IMR-90 (cell line): ENCODE data around the gene NPR2. TPM values are rescaled to one million over a fixed set of nuclear protein-coding genes. Genes with fewer than 3 reads are reported as not detected.
A peak's percentile ranks its signal among the peaks of the same experiment; 100 is the strongest.

Experiments
- ATAC-seq: fragments of 200-7000 bp; cut with Tn5 transposase; 2 replicates; pipeline ENCODE4 v1.9.1; 2020; ENCODE audit warnings: low read depth, mild to moderate bottlenecking, moderate library complexity
- BruUV-seq: library from RNA; stranded (reverse); fragments of 400-500 nt; replicated peaks from 2 replicates; lab custom pipeline; 2021; lab: Mats Ljungman, UMichigan
- CTCF ChIA-PET: fragments of 300-600 bp; formaldehyde crosslinking; extraction: SDS; loops from one replicate; lab custom pipeline; 2021; ENCODE audit warnings: antibody characterized with exemption; lab: Yijun Ruan, JAX
- POLR2A ChIA-PET: fragments of 300-600 bp; sonication (Branson Sonifier 250); formaldehyde crosslinking; loops from one replicate; lab custom pipeline; 2022; ENCODE audit warnings: antibody characterized with exemption; ENCODE audit not compliant: unreplicated experiment; lab: Charles Lee
- DNase-seq: peaks from one replicate; pipeline ENCODE4 v3.0.0; 2013
- H2AFZ ChIP-seq: replicated peaks from 2 replicates; pipeline ENCODE3; 2013; ENCODE audit warnings: low read length, mild to moderate bottlenecking; ENCODE audit not compliant: poor library complexity
- H2AK5ac ChIP-seq: 2 replicates; pipeline ENCODE4 v1.6.1; 2013; ENCODE audit warnings: low read depth, low read length, inconsistent platforms
- H2AK9ac ChIP-seq: replicated peaks from 2 replicates; pipeline ENCODE3; 2013; ENCODE audit warnings: mild to moderate bottlenecking, low read depth, low read length, moderate library complexity; ENCODE audit not compliant: poor library complexity
- H2BK120ac ChIP-seq: 2 replicates; pipeline ENCODE4 v1.6.1; 2013; ENCODE audit warnings: low read depth, low read length, inconsistent platforms
- H2BK15ac ChIP-seq: 3 replicates; pipeline ENCODE4 v1.6.1; 2013; ENCODE audit warnings: low read depth, low read length, inconsistent platforms
- H2BK20ac ChIP-seq: 2 replicates; pipeline ENCODE4 v1.6.1; 2013; ENCODE audit warnings: low read depth, mild to moderate bottlenecking, inconsistent platforms, low read length, moderate library complexity
- H2BK5ac ChIP-seq: 2 replicates; pipeline ENCODE4 v1.6.1; 2013; ENCODE audit warnings: mild to moderate bottlenecking, low read depth, low read length, inconsistent platforms; ENCODE audit not compliant: poor library complexity, severe bottlenecking
- H3K14ac ChIP-seq: replicated peaks from 2 replicates; pipeline ENCODE4 v1.6.1; 2013; ENCODE audit warnings: low read depth, low read length, inconsistent platforms
- H3K18ac ChIP-seq: 2 replicates; pipeline ENCODE4 v1.6.1; 2013; ENCODE audit warnings: low read depth, low read length, control low read depth
- H3K23ac ChIP-seq: 2 replicates; pipeline ENCODE4 v1.6.1; 2013; ENCODE audit warnings: low read depth, low read length, inconsistent platforms
- H3K27ac ChIP-seq: 2 replicates; pipeline ENCODE4 v1.5.1; 2013; ENCODE audit warnings: mild to moderate bottlenecking, control low read depth, low read length; ENCODE audit not compliant: insufficient read depth
- H3K27me3 ChIP-seq: 2 replicates; pipeline ENCODE4 v1.6.1; 2013; ENCODE audit warnings: low read length; ENCODE audit not compliant: control insufficient read depth, insufficient read depth
- H3K36me3 ChIP-seq: 2 replicates; pipeline ENCODE4 v1.6.1; 2013; ENCODE audit warnings: low read length, mixed read lengths; ENCODE audit not compliant: control insufficient read depth, insufficient read depth
- H3K4ac ChIP-seq: 2 replicates; pipeline ENCODE4 v1.6.1; 2013; ENCODE audit warnings: low read depth, low read length, inconsistent platforms
- H3K4me1 ChIP-seq: 2 replicates; pipeline ENCODE4 v1.6.1; 2013; ENCODE audit warnings: low read length, mixed read lengths; ENCODE audit not compliant: control insufficient read depth, insufficient read depth
- H3K4me2 ChIP-seq: 2 replicates; pipeline ENCODE4 v1.6.1; 2013; ENCODE audit warnings: low read depth, mild to moderate bottlenecking, control low read depth, low read length, moderate library complexity
- H3K4me3 ChIP-seq: 2 replicates; pipeline ENCODE4 v1.5.1; 2013; ENCODE audit warnings: low read depth, mild to moderate bottlenecking, control low read depth, low read length, moderate library complexity; ENCODE audit not compliant: insufficient read depth
- H3K56ac ChIP-seq: 2 replicates; pipeline ENCODE4 v1.6.1; 2013; ENCODE audit warnings: low read length, inconsistent platforms; ENCODE audit not compliant: insufficient read depth; ENCODE audit errors: extremely low read depth
- H3K79me1 ChIP-seq, 2 experiments: 2 replicates each; pipeline ENCODE4 v1.6.1; 2013; ENCODE audit warnings: low read length in 2 of 2, inconsistent platforms in 1 of 2, low read depth in 1 of 2
- H3K9ac ChIP-seq: 2 replicates; pipeline ENCODE4 v1.6.1; 2013; ENCODE audit warnings: low read depth, low read length, control low read depth
- H3K9me1 ChIP-seq: 2 replicates; pipeline ENCODE4 v1.6.1; 2013; ENCODE audit warnings: low read length, inconsistent platforms; ENCODE audit not compliant: insufficient read depth
- H3K9me3 ChIP-seq: 2 replicates; pipeline ENCODE4 v1.6.1; 2013; ENCODE audit warnings: low read length; ENCODE audit not compliant: control insufficient read depth, insufficient read depth
- H4K20me1 ChIP-seq: 2 replicates; pipeline ENCODE4 v1.6.1; 2013; ENCODE audit warnings: low read length, inconsistent platforms; ENCODE audit not compliant: insufficient read depth
- H4K5ac ChIP-seq: 2 replicates; pipeline ENCODE4 v1.6.1; 2013; ENCODE audit warnings: mild to moderate bottlenecking, low read depth, low read length, control low read depth
- H4K8ac ChIP-seq, 2 experiments: 2 replicates each; pipeline ENCODE4 v1.6.1; 2013; ENCODE audit warnings: low read depth in 2 of 2, low read length in 2 of 2, control low read depth in 1 of 2, inconsistent platforms in 1 of 2
- H4K91ac ChIP-seq: 2 replicates; pipeline ENCODE4 v1.6.1; 2013; ENCODE audit warnings: low read depth, low read length, inconsistent platforms; ENCODE audit not compliant: insufficient read depth
- BHLHE40 ChIP-seq: fragments of 150-350 bp; IDR thresholded peaks from 2 replicates; pipeline ENCODE4 v1.6.1; 2016; ENCODE audit warnings: mild to moderate bottlenecking, low read depth, low read length
- CEBPB ChIP-seq: IDR thresholded peaks from 2 replicates; pipeline ENCODE4 v1.6.1; 2012; ENCODE audit warnings: low read depth, low read length, improper control_type of control experiment
- CHD1 ChIP-seq: IDR thresholded peaks from 2 replicates; pipeline ENCODE4 v1.6.1; 2012; ENCODE audit warnings: low read depth, low read length, improper control_type of control experiment
- MAFK ChIP-seq: IDR thresholded peaks from 2 replicates; pipeline ENCODE4 v1.6.1; 2012; ENCODE audit warnings: low read depth, low read length, improper control_type of control experiment
- RCOR1 ChIP-seq: IDR thresholded peaks from 2 replicates; pipeline ENCODE4 v1.6.1; 2012; ENCODE audit warnings: mild to moderate bottlenecking, low read length, improper control_type of control experiment; ENCODE audit not compliant: insufficient replicate concordance
- SMC3 ChIP-seq: fragments of 150-350 bp; IDR thresholded peaks from 2 replicates; pipeline ENCODE4 v1.6.1; 2016; ENCODE audit warnings: low read depth, mild to moderate bottlenecking, antibody characterized with exemption, low read length, moderate library complexity
- WGBS, 2 experiments: methylation state at CpG; one replicate each; pipeline versions ENCODE4 v1.1.5 to v1.1.7; 2013; ENCODE audit warnings: missing lambda C conversion rate in 2 of 2; ENCODE audit not compliant: insufficient read length in 1 of 2; ENCODE audit errors: extremely low coverage in 2 of 2; 5-methylcytosine and 5-hydroxymethylcytosine counted together
- dilution Hi-C: fragments of 300-500 bp; cut with HindIII; formaldehyde crosslinking; loops from one replicate; pipeline ENCODE4 v1.14.3; 2018; ENCODE audit warnings: low sequenced_read_pairs; ENCODE audit not compliant: unreplicated experiment
- in situ Hi-C: fragments of 300-500 bp; cut with MboI; formaldehyde crosslinking; loops from 3 replicates; pipeline ENCODE4 v1.14.3; 2019; ENCODE audit warnings: low sequenced_read_pairs, inconsistent platforms, mixed read lengths
- intact Hi-C: fragments of 100-400 bp; cut with micrococcal nuclease; formaldehyde crosslinking; loops from 2 replicates; pipeline ENCODE4 v1.10.0; 2022
- polyA plus RNA-seq, 3 experiments: library from polyadenylated mRNA; depleted of rRNA; stranded (reverse); fragments of >200 nt; gene quantifications; 2 replicates each; pipeline ENCODE4 v1.2.3, GENCODE V29; 2012; ENCODE audit warnings: low replicate concordance in 1 of 3
- total RNA-seq: library from RNA; depleted of rRNA; stranded (reverse); fragments of >200 nt; gene quantifications from 2 replicates; pipeline ENCODE4 v1.2.3, GENCODE V29; 2012

Gene NPR2
- total and polyA plus RNA-seq, 2 of the 4 experiments (the other 2 are of a cell fraction): 5.2 to 35.7 TPM

GRCh38 chr9:35852876-35853865, 61.8 kb downstream of the NPR2 start:
- Histone ChIP-seq H3K79me1 (no peaks in the 10 kb centered on the region), H2BK15ac (no peak overlapping the region), H2BK20ac (no peak overlapping the region), H3K18ac (no peak overlapping the region), H3K4me2 (no peak overlapping the region), H3K27ac (no peak overlapping the region), H3K4me3 (no peak overlapping the region), H3K4ac (no peak overlapping the region), H4K20me1 (no peaks in the 10 kb centered on the region), H3K9me3 (no peaks in the 10 kb centered on the region), H4K5ac (no peak overlapping the region), H2AK9ac (peak overlapping the region; percentile 53), H3K4me1 (no peaks in the 10 kb centered on the region), H2AK5ac (no peak overlapping the region), H4K91ac (no peak overlapping the region), H4K8ac (no peak overlapping the region), H3K9me1 (no peaks in the 10 kb centered on the region), H3K36me3 (peaks cover 3% of the 10 kb centered on the region; the same call in 1 of the 2 replicates), H3K14ac (no peak overlapping the region), H3K9ac (no peak overlapping the region), H2AFZ (no peak overlapping the region), H2BK5ac (no peak overlapping the region), H2BK120ac (no peak overlapping the region), H3K27me3 (no peaks in the 10 kb centered on the region; the same call in 1 of the 2 replicates), H3K56ac (no peak overlapping the region), H3K23ac (no peak overlapping the region)
- TF ChIP-seq RCOR1 (no peak), SMC3 (no peak), CEBPB (no peak), MAFK (no peak), CHD1 (no peak), BHLHE40 (no peak)
- intact Hi-C loops (no loop called here), in situ Hi-C loops (no loop called here), dilution Hi-C loops (no loop called here)
- BruUV-seq: no TSS peak
- no peak for ATAC-seq
- no peak for DNase-seq
- WGBS, 2 experiments: 84% methylated on average over 18 of the region's 25 CpGs; no CpG with 5 or more reads in 1 of the 2 experiments
- POLR2A ChIA-PET: no interaction called here
- CTCF ChIA-PET: no interaction called here
